Neuronal stem cell (in vitro differentiated cells): ENCODE measurements around the gene PHACTR3.

Experiments
- DNase-seq: peaks from one replicate; pipeline ENCODE4 v3.0.0-alpha.2; 2013; ENCODE audit warnings: low spot score
- H2AFZ ChIP-seq: one replicate; pipeline ENCODE4 v1.6.1; 2013; ENCODE audit warnings: mild to moderate bottlenecking, low read length, inconsistent platforms
- H2AK5ac ChIP-seq: 2 replicates; pipeline ENCODE4 v1.6.1; 2013; ENCODE audit warnings: low read depth, mild to moderate bottlenecking, inconsistent platforms, low read length, moderate library complexity, mixed read lengths
- H2BK120ac ChIP-seq: 2 replicates; pipeline ENCODE4 v1.6.1; 2013; ENCODE audit warnings: low read depth, mild to moderate bottlenecking, inconsistent platforms, low read length, moderate library complexity, mixed read lengths
- H2BK12ac ChIP-seq: one replicate; pipeline ENCODE4 v1.6.1; 2013; ENCODE audit warnings: low read length, inconsistent platforms
- H2BK15ac ChIP-seq: 2 replicates; pipeline ENCODE4 v1.6.1; 2013; ENCODE audit warnings: mild to moderate bottlenecking, low read length, inconsistent platforms, mixed read lengths
- H2BK5ac ChIP-seq: one replicate; pipeline ENCODE4 v1.6.1; 2013; ENCODE audit warnings: inconsistent platforms, mild to moderate bottlenecking, low read length, moderate library complexity
- H3K14ac ChIP-seq: one replicate; pipeline ENCODE4 v1.6.1; 2013; ENCODE audit warnings: low read length, inconsistent platforms
- H3K18ac ChIP-seq: 2 replicates; pipeline ENCODE4 v1.6.1; 2013; ENCODE audit warnings: low read length, inconsistent platforms
- H3K23ac ChIP-seq: 2 replicates; pipeline ENCODE4 v1.6.1; 2013; ENCODE audit warnings: low read depth, mild to moderate bottlenecking, mixed read lengths, low read length, inconsistent platforms; ENCODE audit not compliant: poor library complexity
- H3K27ac ChIP-seq: replicated peaks from 3 replicates; pipeline ENCODE4 v1.5.1; 2013; ENCODE audit warnings: low read length, inconsistent platforms
- H3K27me3 ChIP-seq, 3 experiments: 2 replicates each; pipeline ENCODE4 v1.6.1; 2013; ENCODE audit warnings: low read length in 3 of 3, mild to moderate bottlenecking in 2 of 3, inconsistent platforms in 1 of 3, low read depth in 1 of 3, mixed read lengths in 1 of 3, moderate library complexity in 1 of 3; ENCODE audit not compliant: control insufficient read depth in 3 of 3, insufficient read depth in 3 of 3
- H3K36me3 ChIP-seq, 2 donors: replicated peaks in 1 of 2; 2 replicates each; pipeline ENCODE4 v1.6.1; 2013; ENCODE audit warnings: low read length in 2 of 2; ENCODE audit not compliant: control insufficient read depth in 2 of 2, insufficient read depth in 2 of 2
- H3K4ac ChIP-seq: 2 replicates; pipeline ENCODE4 v1.6.1; 2013; ENCODE audit warnings: inconsistent platforms, mild to moderate bottlenecking, low read length, moderate library complexity
- H3K4me1 ChIP-seq, 2 donors: 1 replicate in 1 of 2; 2 replicates in 1 of 2; pipeline ENCODE4 v1.6.1; 2013; ENCODE audit warnings: low read length in 2 of 2, low read depth in 1 of 2; ENCODE audit not compliant: control insufficient read depth in 2 of 2, insufficient read depth in 1 of 2
- H3K4me2 ChIP-seq: one replicate; pipeline ENCODE4 v1.6.1; 2013; ENCODE audit warnings: mild to moderate bottlenecking, low read length, inconsistent platforms; ENCODE audit not compliant: insufficient read depth, poor library complexity, severe bottlenecking
- H3K4me3 ChIP-seq, 2 donors: 2 replicates each; pipeline ENCODE4 v1.5.1; 2013; ENCODE audit warnings: low read length in 2 of 2, mild to moderate bottlenecking in 2 of 2, inconsistent platforms in 1 of 2, moderate library complexity in 1 of 2
- H3K79me1 ChIP-seq: one replicate; pipeline ENCODE4 v1.6.1; 2013; ENCODE audit warnings: low read depth, mild to moderate bottlenecking, inconsistent platforms, low read length, moderate library complexity
- H3K9ac ChIP-seq: one replicate; pipeline ENCODE4 v1.6.1; 2013; ENCODE audit warnings: mild to moderate bottlenecking, low read depth, low read length, inconsistent platforms; ENCODE audit not compliant: poor library complexity
- H3K9me3 ChIP-seq, 2 donors: replicated peaks in 1 of 2; 2 replicates each; pipeline versions ENCODE3 to v1.6.1; 2013; ENCODE audit warnings: low read length in 2 of 2, mild to moderate bottlenecking in 2 of 2, inconsistent platforms in 1 of 2, low read depth in 1 of 2, mixed read lengths in 1 of 2, moderate library complexity in 1 of 2; ENCODE audit not compliant: control insufficient read depth in 2 of 2, insufficient read depth in 1 of 2
- H4K8ac ChIP-seq: one replicate; pipeline ENCODE4 v1.6.1; 2013; ENCODE audit warnings: low read depth, mild to moderate bottlenecking, inconsistent platforms, low read length, moderate library complexity
- H4K91ac ChIP-seq: one replicate; pipeline ENCODE4 v1.6.1; 2013; ENCODE audit warnings: low read length, low read depth, mild to moderate bottlenecking, inconsistent platforms; ENCODE audit not compliant: poor library complexity
- WGBS, 2 donors: extraction: QIAGEN DNeasy Blood & Tissue Kit; methylation state at CpG; one replicate each; pipeline ENCODE4 v1.1.7; 2013; ENCODE audit warnings: missing lambda C conversion rate in 2 of 2, mixed read lengths in 1 of 2; ENCODE audit not compliant: insufficient read length in 2 of 2, insufficient replicate concordance in 1 of 2; ENCODE audit errors: extremely low coverage in 2 of 2; 5-methylcytosine and 5-hydroxymethylcytosine counted together

Gene PHACTR3

GRCh38 chr20:59816146-59816738, 211.9 kb downstream of the PHACTR3 start:
- Histone ChIP-seq H3K14ac (no peak overlapping the region), H4K8ac (no peak overlapping the region), H2BK12ac (no peak overlapping the region), H2BK120ac (no peak overlapping the region), H4K91ac (no peak overlapping the region), H3K4me3 (no peak overlapping the region), H3K4ac (no peak overlapping the region), H3K36me3 (no peaks in the 10 kb centered on the region), H3K4me1 (no peaks in the 10 kb centered on the region), H3K23ac (no peak overlapping the region), H3K9me3 (no peaks in the 10 kb centered on the region), H3K18ac (no peak overlapping the region), H2BK5ac (no peak overlapping the region), H3K4me2 (no peak overlapping the region), H2AK5ac (no peak overlapping the region), H2BK15ac (no peak overlapping the region), H3K9ac (no peak overlapping the region), H3K79me1 (no peaks in the 10 kb centered on the region), H2AFZ (no peak overlapping the region), H3K27ac (no peak overlapping the region), H3K27me3 (peaks cover 0 to 27% (median 0%) of the 10 kb centered on the region in 3 experiments)
- DNase-seq = no peak
- WGBS, 2 donors = no CpG with 5 or more reads among the region's 4 CpGs

GRCh38 chr20:59817406-59817805, 213.1 kb downstream of the PHACTR3 start:
- Histone ChIP-seq H3K4me1 (no peaks in the 10 kb centered on the region), H3K9ac (no peak overlapping the region)

GRCh38 chr20:59817846-59818615, 213.7 kb downstream of the PHACTR3 start:
- H2AFZ ChIP-seq = no peak overlapping the region
- no peak overlapping the region for H3K4me3 ChIP-seq
- H3K23ac ChIP-seq = no peak overlapping the region
- no peak overlapping the region for H4K8ac ChIP-seq
- no peak overlapping the region for H3K18ac ChIP-seq
- H3K4me2 ChIP-seq = no peak overlapping the region
- H3K27ac ChIP-seq = no peak overlapping the region
- WGBS, 2 donors = no CpG with 5 or more reads among the region's 14 CpGs
- no peak overlapping the region for H3K9ac ChIP-seq
- no peak overlapping the region for H3K4ac ChIP-seq
- H2BK120ac ChIP-seq = no peak overlapping the region
- H2BK15ac ChIP-seq = no peak overlapping the region
- H3K27me3 ChIP-seq = peaks cover 0 to 18% (median 0%) of the 10 kb centered on the region in 3 experiments
- H3K79me1 ChIP-seq = no peaks in the 10 kb centered on the region
- no peak overlapping the region for H2AK5ac ChIP-seq
- no peak overlapping the region for H3K14ac ChIP-seq
- H2BK5ac ChIP-seq = no peak overlapping the region
- no peaks in the 10 kb centered on the region for H3K36me3 ChIP-seq
- no peaks in the 10 kb centered on the region for H3K4me1 ChIP-seq
- no peak for DNase-seq
- no peak overlapping the region for H2BK12ac ChIP-seq
- H4K91ac ChIP-seq = no peak overlapping the region
- no peaks in the 10 kb centered on the region for H3K9me3 ChIP-seq

More at GRCh38 chr20:59817406-59817805, 213.1 kb downstream of the PHACTR3 start:
- Histone ChIP-seq H2BK120ac (no peak overlapping the region), H3K4me3 (no peak overlapping the region), H4K91ac (no peak overlapping the region), H3K18ac (no peak overlapping the region), H3K23ac (no peak overlapping the region), H3K14ac (no peak overlapping the region), H3K36me3 (no peaks in the 10 kb centered on the region), H2BK5ac (no peak overlapping the region), H2BK15ac (no peak overlapping the region), H3K79me1 (no peaks in the 10 kb centered on the region), H3K4me2 (no peak overlapping the region), H2AFZ (no peak overlapping the region), H3K9me3 (no peaks in the 10 kb centered on the region), H3K27me3 (peaks cover 0 to 24% (median 0%) of the 10 kb centered on the region in 3 experiments), H3K4ac (no peak overlapping the region), H4K8ac (no peak overlapping the region), H2BK12ac (no peak overlapping the region), H3K27ac (no peak overlapping the region), H2AK5ac (no peak overlapping the region)
- no peak for DNase-seq
- no CpG with 5 or more reads among the region's 4 CpGs for WGBS, 2 donors

GRCh38 chr20:59818911-59819310, 214.6 kb downstream of the PHACTR3 start:
- Histone ChIP-seq H2BK5ac (no peak overlapping the region), H3K18ac (peak overlapping the region; percentile 52), H3K4ac (no peak overlapping the region), H3K27ac (no peak overlapping the region), H3K36me3 (no peaks in the 10 kb centered on the region), H3K79me1 (no peaks in the 10 kb centered on the region), H2BK12ac (no peak overlapping the region), H3K9me3 (no peaks in the 10 kb centered on the region), H2AFZ (no peak overlapping the region), H4K91ac (no peak overlapping the region), H2AK5ac (no peak overlapping the region), H4K8ac (no peak overlapping the region), H2BK15ac (no peak overlapping the region), H3K23ac (no peak overlapping the region), H3K9ac (no peak overlapping the region), H3K4me2 (no peak overlapping the region), H3K27me3 (peaks cover 0 to 11% (median 0%) of the 10 kb centered on the region in 3 experiments), H3K4me1 (no peaks in the 10 kb centered on the region), H3K4me3 (no peak overlapping the region), H3K14ac (no peak overlapping the region), H2BK120ac (no peak overlapping the region)
- no peak for DNase-seq
- 100% methylated on average over 1 of the region's 10 CpGs for WGBS, 2 donors
